ENCODE measurements around the gene IKBKG.
"Not testable (repeated sequence)": the region's sequence is repeated elsewhere in the genome, so short reads cannot be mapped to it uniquely, and the experiment has no call there.

Gene IKBKG

DNA sequence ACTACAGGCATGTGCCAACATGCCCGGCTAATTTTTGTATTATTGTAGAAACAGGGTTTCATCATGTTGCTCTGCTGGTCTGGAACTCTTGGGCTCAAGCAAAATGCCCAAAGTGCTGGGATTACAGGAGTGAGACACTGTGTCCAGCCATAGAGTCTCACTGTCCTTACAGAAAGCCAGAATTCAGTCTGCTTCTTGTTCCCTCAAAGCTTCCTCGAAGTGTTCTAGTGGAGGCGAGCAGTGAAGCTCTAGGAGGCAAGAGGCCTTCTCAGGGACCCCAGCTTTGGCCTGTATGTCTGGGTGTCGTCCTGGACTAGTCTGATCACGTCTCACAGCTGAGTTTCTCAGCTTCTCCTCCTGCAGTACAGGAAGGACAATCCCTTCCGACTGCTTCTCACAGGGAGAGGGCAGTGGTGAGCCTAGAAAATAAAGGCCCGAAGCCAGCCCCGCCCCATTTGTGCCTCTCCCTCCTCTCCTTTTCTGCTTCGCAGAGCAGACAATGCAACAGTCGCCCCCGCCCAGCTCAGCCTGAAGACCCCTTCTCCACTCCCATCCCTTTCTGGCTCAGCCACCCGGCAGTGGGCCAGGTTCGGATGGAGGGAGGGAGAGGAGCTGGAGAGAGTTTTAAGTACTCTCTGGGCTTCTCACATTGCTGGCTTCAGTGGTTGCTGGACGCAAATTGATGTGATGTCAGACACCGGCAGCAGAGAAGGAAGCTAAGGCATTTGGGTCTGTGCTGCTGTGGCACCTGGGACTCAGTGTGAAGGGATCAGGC is 20.3 kb upstream of the IKBKG start:
- FAIRE-seq, result peak; percentile 62

DNA sequence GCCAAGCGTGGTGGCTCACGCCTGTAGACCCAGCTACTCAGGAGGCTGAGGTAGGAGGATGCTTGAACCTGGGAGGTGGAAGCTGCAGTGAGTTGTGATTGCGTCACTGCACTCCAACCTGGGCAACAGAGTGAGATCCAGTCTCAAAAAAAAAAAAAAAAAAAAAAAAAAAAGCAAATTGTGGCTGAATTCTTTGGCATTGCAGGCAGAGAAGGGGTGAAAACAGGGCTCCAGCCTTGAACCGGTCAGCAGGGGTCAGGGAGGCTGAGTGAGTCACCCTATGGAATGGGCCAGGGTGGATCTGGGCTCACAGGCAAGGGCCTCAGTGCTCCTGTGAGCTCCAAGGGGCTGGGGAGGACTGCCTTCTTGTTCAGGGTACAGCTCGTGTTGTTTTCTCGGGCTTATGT is 18.2 kb upstream of the IKBKG start:
- no peak for FAIRE-seq

DNA sequence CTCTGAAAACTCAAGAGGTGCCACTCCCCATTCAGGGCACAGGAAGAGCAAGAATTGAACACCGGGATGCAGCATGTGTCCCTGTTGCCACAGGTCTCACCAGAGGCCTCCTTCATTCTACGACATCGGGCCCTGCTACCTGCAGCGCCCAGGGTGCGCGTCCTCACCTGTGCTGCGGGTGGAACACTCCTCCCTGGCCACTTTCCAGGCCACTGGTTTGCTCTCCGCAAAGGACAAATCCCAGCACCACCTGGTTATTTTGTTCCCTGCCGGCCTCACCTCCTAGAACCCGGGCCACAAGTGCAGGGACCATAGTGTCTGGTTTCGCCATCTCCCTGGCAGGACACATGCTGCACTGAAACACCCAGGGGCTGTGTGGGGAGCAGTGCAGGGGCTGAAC is 17.1 kb upstream of the IKBKG start:
- no peak for FAIRE-seq

DNA sequence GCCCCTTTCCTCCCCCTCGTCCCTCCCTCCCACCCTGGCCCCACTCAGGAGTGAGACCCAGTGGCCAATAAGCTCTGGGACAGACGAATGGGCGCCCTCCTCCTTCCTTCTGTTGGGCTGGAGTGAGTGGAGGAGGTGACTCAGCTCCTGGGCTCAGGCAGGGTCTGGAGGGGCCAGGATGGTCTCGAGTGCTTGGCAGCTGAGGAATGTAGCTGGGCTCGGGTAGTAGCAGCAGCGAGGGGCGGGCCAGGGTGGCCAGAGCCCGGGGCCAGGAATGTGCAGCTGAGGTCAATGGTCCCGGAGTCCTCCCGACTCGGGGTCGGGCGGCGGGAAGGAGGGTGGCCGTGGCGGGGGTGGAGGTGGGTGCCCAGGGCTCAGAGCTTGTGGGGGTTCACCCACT is 15.8 kb upstream of the IKBKG start:
- FAIRE-seq, result no peak

DNA sequence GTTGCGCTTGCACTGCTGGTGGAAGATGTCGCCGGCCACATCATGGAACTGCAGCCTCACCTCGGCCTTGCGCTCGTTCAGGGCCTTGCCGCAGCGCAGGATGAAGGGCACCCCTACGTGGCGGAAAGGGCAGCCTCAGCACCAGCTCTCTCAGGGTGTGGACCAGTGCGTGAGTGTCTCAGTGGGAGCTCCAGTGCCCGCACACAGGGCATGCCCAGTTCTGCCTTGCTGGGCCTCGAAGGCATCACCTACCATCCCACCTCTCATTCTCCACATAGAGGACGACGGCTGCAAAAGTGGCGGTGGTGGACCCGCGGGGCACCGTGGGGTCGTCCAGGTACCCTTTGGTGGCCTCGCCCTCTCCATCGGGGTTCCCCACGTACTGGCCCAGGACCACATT is 14.7 kb upstream of the IKBKG start:
- FAIRE-seq, result no peak

DNA sequence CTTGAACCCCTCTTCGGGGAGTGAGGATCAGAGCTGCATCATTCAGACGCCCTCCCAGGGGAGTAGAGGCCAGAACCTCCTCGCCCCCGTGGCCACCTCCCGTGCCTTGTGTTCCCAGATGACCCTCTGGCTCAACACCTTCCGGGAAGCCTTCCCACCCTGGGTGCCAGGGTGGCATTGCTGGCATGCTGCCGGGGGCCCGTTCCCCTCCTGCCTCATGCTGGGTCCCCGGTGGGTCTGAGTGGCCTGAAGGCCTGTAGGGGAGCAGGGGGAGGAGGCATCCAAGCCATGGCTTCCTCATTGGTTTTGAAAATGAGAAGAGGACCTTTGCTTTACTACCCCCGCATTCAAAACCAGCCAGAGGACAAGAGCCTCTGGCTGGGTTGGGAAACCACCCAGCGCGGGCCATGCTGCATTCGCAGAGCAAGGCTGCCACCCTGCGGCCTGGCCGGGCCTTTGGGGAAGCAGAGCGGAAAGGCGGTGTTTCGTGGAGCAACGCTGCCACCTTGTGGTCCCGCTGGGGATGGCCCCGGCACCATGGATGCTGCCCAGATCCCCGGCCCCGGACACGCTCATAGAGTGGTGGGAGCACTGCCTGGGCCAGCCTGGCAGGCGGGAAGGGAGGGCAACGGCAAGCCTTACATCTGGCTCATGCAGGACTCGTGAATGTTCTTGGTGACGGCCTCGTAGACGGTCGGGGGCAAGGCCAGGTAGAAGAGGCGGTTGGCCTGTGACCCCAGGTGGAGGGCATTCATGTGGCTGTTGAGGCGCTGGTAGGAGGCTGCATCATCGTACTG is 12.7 kb upstream of the IKBKG start:
- FAIRE-seq, result no peak

DNA sequence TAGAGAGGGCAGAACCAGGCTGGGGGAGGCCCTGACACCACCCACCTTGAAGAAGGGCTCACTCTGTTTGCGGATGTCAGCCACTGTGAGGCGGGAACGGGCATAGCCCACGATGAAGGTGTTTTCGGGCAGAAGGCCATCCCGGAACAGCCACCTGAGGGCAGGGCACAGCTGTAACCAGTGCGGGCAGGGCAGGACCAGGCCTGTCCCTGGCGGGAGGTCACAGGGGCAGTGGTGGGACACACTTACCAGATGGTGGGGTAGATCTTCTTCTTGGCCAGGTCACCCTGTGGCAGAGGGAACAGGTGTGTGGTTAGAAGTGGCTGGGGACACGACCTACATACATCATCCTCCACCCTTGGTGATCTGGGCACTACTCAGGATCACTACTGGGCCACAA is 11.5 kb upstream of the IKBKG start:
- FAIRE-seq, result no peak

DNA sequence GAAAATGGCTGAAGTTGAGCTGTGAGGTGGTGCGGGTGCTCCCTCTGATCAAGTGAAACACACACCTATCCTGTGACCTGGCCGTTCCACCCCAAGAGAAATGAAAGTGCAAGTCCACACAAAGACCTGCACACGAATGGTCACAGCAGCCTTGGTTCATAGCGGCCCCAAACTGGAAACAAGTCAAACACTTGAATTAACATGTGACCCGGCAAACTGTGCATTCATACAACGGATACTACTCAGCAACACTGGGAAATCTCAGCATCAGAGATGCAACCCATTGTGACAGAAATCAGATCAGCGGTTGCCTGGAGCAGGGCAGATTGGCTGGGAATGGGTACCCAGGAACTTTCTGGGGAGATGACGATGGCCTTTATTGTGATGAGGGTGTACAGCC is 8.3 kb upstream of the IKBKG start:
- FAIRE-seq, result no peak

DNA sequence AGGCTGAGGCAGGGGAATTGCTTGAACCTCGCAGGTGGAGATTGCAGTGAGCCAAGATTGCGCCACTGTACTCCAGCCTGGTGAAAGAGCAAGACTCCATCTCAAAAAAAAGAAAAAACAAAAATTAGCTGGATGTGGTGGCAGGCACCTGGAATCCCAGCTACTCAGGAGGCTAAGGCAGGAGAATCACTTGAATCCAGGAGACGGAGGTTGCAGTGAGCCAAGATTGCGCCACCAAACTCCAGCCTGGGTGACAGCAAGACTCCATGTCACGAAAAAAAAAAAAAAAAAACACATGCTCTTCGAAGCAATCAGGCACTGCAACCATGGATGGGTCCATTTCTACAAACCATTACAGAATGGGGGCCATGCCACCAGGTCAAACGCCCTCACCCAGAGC is 7.1 kb upstream of the IKBKG start:
- not testable (repeated sequence) for FAIRE-seq

DNA sequence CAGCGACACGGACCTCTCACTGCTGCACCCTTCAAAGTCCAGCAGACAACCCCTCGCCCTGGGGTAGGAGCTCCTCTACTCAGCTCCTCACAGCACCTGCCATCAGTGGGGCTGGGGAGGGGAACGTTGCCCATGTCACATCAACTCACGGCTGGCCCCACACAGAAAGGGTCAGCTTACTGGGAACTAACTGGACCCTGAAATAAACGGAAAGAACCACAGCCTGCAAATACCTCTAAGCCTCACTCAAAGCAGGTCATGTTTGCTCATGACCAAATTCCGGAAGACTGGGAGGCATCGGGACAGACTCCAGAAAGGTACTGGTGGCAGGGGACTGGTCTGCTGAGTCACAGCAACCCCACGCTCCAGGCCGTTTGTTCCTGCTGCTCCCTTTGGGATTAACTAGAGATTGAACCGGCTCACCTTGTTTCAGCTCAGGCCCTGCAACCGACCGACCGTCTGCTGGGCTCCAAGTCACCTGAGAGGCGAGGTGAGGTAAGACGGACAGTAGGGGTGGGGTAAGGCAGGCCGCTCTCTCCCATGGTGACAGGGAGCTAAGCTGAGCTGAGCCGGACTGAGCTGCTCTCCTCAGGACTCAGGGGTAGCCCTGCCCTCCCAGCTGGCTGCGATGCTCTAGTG is 6.4 kb upstream of the IKBKG start:
- no peak for FAIRE-seq

DNA sequence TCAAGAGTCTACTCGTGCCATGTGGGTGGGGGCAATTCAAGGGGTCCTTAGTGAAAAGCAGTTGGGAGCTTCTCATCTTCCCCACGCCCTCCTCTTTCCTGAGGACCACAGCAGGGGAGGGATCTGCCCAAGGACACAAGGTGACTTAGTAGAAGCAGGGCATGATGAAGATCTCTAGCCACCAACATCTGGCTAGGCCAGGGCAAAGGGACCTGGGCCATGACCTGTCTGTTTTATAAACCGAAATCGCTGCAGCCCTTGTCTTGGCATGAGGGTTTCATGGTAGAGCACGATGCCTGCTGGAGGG is 5.9 kb upstream of the IKBKG start:
- FAIRE-seq, result no peak

DNA sequence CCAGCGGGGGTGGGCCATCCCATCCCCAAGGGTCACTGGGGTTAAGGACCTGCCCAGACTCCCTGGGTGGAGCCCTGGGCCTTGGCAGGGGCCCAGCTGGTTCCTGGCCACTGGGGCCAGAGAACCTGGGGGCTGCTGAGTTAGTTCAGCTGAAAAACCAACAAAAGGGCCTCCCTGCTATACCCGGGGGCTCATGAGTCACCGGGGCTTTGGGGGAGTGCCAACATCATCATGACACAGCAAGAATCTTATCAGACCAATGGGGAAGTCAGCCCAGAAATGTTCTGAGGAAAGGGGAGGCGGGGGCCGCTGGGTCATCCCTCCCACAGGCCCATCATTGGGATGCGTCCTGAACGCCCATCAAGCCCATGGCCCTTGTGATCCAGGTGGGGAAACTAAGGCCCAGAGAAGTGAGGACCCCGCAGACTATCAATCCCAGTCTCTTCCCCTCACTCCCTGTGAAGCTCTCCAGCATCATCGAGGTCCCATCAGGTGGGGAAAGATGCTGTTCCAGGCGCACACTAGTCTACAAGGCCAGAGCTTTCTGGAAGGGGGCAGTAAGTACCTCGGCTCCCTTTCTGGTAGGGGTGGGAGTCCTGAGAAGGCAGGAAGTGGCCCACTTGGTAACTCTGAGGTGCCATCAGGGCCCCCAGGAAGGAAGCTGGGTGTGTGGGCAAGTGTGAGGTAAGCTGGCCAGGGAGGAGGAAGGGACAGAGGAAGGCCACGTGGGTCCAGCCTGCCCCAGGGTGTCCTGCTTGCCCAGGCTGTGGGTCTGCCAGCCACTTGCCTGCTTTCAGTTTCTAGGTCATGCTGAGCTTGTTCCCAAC is 5.3 kb upstream of the IKBKG start:
- no peak for FAIRE-seq

DNA sequence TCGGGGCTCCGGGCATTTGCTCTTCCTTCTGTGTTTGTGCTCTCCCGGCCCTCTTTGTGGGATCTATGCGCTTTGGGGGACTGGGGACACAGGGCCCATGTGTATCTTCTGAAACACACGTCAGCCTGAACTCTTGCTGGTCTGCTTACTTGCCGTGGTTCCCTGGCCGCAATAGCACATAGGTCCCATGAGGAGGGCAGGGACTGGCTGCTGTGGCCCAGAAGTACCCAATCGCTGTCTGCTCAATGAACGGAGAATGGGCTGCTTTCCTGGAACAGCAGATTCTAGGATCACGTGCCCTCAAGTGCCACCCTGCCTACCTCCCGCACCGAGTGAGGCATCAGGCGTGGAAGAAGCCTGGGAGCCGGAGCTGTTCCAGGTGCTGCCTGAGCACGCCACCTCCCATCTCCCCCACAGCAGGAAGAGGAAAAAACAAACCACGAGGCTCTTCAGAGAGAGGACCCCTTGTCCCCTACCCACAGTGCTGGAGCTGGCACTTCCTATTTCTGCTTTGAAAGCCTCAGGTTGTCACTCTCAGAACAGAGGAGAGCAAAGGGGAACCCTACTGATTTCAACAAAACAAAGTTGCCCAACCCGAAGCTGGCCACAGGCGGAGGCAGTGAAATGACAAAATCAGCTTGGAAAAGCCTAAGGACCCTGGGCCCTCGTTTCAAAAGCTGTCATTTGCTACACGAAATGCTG is 4.5 kb upstream of the IKBKG start:
- no peak for FAIRE-seq

DNA sequence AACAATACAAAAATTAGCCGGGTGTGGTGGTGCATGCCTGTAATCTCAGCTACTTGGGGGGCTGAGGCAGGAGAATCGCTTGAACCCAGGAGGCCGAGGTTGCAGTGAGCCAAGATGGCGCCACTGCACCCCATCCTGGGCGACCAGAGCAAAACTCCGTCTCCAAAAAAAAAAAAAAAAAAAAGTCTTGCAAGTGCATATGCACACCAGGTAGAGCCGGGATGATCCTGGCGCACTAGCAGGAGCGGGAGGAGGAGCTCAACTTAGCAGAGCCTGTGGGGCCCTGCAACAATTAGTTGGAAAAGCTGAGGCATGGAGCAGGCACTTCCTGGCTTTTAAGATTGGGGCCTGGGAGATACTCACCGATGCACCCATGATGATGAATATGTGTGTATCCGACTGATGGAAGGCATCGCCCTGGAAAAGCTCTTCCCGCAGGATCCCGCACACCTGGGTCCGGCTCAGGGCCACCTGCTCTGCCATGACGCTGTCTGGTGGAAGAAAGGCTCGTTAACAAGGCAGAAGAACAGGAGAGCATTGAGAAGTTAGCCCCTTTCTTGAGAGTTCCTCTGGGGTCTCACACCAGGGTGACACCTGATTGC is 1.6 kb upstream of the IKBKG start:
- no peak for FAIRE-seq

DNA sequence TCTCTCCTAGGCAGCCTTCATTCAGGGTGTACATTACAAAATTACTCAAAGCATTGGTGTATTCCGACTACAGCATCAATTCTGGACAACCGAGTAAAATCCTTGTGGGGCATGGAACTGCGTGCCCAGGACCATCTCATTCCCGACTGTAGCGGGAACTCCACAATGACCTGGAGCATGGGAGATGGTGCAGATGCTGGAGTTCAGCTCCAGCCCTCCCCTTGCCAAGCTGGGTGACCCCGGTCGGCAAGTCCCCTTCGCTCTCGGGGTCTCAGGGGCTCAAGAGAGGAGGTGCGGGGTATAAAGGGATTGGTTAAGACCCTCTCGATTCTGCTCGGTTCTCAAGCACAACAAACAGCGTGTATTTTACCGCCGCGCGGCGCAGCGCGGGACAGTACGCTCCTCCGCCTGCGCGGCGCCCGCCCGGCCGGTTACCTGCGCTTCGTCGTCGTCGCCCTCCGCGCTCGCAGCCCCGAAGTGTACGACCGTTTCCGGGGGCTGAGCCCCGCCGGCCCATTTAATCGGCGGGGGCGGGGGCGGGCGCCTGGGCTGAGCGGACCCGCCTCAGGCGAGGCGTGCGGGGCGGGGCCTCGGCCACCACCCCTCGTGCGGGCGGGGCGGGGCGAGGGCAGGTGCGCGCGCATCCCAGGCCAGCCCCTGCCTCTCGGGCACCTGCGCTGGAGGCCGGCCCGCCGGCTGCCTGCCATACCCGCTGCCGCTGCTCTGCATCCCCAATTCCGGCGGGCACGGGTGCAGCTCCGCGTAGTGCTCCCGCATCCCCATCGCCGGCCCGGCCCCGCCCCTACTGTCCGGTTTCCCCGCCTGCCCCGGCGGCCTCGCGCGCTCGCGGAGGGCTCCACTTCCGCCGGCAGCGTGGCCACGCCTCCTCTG is 821 bp upstream of the IKBKG start, which contains the start of gene G6PD:
G6PD (minus strand) TSS at position 493 of the 891 bp plus-strand sequence. CDS start 691 bp downstream, outside the sequence.
- no peak for FAIRE-seq

DNA sequence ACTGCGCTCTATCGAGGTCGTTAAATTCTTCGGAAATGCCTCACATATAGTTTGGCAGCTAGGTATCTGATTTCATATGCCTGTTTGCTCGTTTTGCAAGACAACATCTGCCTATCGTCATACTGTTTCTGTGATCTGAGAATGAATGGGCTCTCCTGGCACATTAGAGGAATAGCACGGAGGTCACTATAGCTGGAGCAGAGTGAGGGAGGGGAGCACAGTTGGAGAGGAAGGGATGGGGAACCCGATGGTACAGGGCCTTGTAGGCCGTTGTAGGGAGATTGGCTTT is 552 bp downstream of the IKBKG start:
- FAIRE-seq, result no peak

DNA sequence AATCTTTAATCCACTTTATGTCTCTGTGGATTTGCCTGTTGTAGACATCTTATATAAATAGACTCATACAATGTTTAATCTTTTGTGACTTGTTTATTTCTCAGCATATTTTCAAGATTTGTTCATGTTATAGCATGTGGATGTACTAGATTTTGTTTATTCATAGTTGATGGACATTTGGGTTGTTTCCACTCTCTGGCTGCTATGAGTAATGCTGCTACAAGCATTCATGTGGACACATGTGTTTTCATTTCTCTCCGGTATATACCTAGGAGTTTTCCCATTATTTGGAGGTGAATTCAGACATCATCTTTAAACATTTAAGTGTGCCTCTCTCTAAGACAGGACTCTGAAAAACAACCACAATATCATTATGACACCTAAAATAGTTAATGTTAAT is 2.3 kb downstream of the IKBKG start:
- no peak for FAIRE-seq

DNA sequence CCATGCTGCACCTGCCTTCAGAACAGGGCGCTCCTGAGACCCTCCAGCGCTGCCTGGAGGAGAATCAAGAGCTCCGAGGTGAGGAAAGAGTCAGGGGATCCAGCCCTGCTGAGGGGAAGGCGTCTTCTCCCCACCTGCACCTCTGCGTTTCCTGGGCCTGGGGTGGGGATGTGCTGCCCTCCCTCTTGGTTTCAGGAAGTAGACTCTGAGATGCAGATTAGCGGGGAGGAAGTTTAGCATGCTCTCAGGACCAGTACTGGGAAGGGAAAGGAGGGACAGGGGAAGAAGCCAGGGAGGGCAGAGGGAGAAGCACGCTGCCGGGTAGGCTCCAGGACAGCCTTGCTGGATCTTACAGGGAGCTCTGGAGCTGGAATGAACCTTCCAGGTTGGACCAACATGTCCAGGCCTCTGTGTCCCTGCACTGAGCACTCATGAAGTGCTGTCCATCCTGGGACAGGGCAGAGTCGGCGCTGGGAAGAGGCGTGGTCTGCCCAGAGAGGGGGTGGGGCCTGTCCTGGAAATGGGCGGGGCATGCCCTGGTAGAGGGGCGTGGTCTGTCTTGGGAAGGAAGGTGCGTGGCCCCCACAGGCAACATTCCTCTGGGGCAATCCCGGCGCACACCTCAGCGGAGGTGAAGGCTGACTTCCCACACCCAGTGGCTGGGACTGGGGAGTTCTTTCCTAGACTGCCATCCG is 4.8 kb downstream of the IKBKG start:
- not testable (repeated sequence) for FAIRE-seq

DNA sequence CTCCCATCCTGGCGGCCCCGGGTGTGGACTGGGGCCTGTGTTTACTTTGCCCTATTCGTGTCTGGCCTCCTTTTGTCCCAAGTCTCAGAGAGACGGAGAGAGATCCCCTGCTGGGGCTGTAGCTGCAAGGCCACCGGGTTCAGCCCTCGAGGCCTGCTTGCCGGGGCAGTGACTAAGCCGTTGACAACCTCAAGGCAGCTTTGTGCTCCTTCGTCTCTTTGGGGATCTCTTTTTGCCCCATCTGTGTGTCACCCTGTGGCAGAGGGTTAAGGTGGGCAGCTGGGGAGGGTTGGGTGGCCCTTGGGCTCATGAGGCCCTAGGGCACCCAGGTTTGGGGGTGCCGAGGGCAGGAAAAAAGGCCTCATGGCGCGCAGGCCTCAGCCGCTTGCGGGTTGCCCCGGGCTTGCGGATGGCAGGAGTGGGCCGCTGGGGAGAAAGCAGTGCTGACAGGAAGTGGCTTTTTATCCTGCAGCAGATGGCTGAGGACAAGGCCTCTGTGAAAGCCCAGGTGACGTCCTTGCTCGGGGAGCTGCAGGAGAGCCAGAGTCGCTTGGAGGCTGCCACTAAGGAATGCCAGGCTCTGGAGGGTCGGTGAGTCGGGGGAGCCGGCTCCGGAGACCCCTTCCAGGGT is 10.8 kb downstream of the IKBKG start:
- FAIRE-seq, result not testable (repeated sequence)

DNA sequence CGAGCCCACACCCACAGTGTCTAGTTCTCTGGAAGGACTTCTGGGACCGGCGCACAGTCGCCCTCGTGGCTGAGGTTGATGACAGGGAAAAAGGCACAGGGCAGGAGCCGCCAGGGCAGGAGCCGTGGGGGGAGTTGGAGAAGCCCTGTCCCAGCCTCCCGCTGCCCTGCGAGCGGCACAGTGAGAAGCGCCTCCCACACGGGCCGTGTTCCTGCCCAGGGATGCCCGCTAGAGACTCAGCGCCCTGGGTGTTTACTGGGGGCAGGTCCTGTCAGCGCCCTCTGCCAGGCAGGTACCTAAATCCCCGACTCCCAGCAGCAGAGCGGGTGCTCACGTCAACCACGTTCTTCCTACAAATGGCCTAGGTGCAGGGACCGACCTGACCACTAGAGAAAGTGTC is 11.5 kb downstream of the IKBKG start:
- not testable (repeated sequence) for FAIRE-seq

Data from A204.1 (cell line).